Inferior parietal cortex (tissue), 1 donor: Measurements from ENCODE around the gene IRF8.

Experiments
- DNase-seq: peaks from one replicate; pipeline ENCODE4 v3.0.0-alpha.2; 2016; ENCODE audit errors: extremely low spot score

The IRF8 gene

DNA sequence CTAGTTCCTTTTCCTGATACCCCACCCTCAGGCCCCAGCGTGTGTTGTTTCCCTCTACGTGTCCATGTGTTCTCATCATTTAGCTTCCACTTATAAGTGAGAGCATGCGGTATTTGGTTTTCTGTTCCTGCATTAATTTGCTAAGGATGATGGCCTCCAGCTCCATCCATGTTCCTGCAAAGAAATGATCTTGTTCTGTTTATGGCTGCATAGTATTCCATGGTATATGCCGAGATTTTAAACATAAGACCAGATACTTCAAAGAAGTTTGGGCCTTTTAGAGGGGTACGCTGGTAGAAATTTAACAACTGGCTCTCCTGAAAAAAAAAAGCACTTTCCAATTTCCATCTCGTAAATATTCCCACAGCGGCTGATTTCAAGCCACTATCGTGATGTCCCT lies 59.8 kb downstream of the IRF8 start:
- no peak for DNase-seq

DNA sequence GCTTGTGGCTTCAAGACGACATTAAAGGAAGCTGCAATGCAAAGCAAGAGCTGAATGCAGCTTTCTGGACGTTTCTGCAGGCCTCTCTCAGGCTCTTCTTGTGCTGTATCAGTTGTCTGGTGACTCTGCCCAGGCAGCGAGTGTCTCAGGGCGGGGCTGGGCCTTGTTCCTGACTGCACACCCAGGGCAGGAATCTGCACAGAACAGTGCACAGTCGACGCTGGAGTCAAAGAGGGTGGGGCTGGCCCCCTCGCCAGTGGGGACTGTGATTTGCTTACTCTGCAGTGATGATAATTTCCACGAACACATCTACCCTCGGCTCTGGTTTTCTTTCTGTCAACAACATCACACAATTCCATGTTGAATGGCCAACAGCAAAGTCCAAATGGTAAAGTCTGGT lies 60.7 kb downstream of the IRF8 start:
- DNase-seq: no peak

DNA sequence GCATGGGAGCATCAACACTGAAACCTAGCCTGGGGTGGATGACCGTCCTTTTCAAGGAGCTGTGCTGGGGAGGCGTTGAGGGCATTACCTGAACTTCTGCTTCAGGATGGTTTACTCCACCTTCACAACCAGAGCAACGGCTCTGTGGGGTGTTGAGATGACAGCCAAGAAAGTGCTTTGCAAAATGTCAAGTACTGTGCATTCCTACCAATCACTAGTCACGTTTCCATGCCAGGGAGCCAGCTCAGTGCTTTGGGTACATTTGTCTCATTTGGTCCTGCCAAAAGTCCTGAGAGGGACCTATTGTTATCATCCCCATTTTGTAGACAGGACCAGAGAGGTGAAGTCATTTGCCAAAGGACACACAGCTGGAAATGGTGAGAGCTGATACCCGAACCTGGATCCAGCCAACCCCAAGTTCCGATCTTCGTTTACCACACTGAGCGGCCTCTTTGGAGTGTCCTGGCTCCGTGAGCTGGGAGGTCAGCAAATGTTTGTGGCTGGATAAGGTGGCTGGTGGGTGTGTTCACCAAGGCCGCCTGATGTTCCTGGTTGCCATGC lies 61.6 kb downstream of the IRF8 start:
- no peak for DNase-seq

DNA sequence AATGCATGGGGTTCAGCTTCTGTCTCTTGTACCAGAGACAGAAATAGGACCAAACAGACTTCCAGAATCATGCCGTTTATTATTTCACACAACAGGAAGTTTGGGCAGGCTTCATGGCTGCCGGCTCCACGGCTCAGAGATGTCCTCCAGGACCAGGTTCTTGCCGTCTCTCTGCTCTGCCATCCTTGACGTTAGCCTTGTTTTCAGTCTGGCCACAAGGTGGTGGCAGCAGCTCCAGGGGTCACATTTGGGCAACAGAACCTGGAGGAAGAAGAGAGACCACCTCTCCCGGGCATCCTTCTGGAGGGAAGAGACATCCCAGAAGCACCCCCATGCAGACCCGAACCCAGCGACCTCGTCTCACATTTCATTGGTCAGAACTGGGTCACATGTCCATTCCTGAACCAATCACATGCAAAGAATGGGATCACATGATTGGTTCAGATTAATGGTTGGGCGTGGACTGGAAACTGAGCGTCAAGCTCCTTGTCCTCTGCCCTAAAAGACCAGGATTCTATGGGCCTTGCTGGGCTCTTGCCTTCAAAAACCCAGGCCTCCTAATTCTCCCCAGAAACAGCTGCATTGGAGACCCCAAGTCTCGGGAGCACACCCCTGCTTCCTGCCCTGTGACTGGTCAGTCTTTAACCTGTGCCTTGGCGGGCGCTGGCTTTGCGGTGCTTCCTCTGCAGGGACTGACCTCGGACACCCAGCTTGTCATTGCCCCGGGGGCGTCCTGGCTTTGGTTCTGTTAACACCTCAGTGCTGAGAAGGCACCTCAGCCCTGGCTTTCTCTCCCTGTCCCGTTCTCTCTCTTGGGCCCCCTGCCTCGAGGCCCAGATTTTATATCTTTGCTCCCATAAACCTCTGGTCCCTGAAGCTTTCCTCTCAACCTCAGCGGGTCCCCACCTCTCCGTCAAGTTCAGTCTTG lies 63.3 kb downstream of the IRF8 start:
- no peak for DNase-seq

DNA sequence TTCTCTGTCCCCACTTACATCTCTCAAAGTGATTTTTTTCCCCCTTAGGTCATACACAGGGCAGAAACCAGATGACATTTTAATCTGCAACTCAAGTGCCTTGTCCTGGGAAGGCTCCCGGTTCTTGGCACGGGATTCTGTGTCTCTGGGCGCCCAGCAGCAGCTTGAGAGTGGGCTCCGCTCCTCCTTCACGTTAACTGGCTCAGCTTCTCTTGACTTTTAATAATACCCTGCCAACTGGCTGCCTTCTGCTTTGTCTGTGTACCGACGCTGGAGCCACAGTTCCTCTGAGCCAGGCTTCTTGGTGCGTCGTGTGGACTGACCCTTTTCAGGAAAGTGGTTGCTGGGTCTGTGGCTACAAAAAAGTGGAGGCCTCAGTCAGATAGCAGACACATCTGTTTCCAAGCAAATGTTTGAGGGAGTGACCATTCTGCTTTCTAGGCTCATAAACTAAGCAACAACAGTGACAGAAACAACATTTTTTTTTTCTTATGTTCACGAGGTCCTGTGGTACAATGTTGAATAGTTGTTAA lies 64.9 kb downstream of the IRF8 start:
- DNase-seq: no peak

DNA sequence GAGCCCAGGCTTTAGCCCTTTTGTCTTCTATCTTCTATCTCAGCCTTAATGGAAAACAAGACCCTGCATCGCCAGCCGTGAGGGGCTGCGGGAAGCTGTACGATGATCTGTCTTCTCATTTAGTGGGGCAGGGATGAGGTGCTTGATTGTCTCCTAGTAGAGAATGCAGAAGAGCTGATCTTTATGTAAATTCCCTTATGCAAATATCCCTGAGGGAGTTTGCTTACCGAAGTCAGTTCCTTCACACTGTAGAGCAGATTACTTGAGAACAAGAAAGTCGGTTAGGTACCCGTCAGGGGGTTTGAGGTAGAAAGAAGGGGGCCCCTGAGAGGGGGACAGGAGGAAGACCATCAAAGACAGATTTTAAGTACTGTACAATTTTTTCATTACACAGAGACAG lies 66.2 kb downstream of the IRF8 start:
- no peak for DNase-seq

DNA sequence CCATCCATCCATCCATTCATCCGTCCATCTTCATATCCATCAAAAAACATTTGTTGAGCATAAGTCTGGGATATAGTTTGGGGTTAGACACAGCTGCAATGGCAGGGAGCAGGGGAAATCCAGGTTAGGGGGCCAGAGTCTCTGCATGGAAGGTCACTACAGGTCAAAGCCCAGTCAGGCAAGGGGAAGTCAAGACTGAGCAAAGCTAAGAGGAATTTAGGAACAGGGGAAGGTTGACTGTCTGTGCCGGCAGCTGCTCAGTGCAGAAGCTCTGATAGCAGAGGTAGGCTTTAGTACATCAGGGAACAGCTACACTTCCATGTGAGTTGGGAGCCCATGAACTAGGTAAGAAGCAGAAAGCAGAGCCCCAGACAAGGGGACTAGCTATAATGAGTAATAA lies 68.1 kb downstream of the IRF8 start:
- DNase-seq: no peak

DNA sequence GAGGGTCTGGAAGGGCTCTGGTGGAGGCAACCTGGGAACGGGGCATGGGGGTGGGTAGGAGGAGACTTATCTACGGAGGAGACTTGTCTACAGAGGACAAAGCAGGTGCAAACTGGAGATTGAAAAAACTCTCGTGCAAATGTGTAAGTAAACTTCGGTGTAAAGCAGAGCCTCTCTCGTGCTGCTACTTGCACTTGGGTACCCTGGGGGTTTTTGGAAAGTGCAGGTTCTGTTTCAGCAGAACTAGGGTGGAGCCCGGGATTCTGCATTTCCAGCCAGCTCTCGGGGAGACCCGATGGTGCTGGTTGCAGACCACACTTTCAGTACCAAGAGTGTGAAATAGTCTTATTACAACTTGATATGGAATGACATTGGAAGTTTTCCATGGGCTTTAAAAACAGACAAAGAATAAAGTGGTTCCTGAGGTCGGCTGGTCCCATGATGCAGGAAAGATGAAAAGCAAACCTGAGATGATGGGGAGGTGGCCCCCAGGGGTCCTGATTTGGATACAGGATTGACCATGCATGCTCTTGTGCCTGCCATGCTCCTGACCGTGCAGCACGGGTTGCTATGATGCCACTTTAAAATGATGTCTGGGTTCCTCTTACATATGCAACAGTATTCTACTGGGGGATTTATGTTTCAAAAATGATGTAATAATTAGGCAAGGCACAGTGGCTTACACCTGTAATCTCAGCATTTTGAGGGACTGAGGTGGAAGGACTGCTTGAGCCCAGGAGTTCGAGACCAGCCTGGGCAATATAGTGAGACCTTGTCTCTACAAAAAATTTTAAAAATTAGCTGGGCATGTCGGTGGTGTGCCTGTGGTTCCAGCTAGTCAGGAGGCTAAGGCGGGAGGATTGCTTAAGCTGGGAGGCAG lies 69.3 kb downstream of the IRF8 start:
- no peak for DNase-seq

DNA sequence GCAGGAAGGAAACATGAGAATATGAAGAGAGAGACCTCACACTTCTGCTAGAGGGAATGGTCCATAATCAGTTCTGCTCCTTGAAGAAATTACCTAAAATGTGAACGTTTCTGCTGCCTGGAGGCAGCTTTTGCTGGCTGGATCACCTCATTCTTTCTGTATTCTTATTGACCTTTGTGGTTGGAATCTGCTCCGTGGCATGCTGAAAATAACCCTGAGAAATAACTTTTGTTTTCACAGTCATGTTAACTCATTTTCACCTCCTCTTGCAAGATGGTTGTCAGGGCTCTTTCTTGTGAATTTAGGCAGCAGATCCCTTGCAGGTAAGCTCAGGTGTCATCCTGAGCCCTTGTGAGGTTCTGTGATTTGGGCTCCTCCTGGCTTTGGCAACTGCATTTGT lies 70.2 kb downstream of the IRF8 start:
- DNase-seq: no peak

DNA sequence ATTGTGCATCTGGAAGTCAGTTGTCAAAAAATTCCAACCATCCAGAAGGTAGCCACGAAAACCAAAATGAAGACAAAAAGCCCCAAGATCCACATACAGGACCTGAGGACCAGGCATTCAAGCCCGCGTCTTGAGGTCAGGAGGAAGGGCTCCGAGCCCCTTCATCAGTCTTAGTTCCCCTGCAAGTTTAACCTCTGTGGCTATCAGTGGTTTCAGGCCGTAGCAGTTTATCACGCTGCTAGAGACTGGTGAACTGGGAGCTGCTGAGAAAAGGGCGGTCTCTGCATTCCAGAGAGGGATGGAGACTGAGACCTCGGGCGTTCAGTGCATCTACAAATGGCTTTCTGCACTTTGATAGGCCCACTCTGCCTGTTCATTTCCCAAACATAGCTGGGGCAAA lies 70.6 kb downstream of the IRF8 start:
- no peak for DNase-seq

DNA sequence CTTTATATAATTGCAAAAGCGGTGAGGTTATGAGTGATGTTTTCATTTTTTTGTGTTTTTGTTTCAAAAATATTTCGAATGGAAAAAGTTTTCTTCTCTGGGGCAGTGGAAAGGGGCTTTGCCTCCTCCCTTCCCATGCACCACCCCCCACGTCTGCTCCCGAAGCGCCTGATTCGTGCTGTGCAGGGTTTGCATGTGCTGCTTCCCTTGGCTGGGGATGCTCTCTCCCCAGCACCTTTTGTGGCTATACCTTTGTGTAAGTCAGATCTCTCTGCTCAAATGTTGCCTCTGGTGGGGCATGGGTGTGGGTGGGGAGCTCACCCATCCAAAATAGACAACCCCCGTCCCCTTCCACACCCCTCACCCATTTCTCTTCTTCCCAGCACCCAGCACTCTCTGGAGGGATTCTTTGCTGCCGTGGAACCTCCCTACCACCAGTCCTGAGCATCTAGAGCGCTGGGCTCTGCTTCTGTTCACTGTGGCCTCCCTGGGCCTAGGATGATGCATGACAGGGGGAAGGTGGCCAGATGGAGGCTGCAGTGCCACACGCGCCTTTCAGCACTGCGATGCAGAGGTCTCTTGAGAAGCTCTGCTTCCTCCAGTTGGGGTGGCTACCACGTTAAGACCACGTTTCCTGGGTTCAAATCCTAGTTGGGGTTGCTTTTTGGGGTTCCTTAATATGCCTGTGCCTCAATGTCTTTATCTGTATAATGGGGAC lies 71.2 kb downstream of the IRF8 start:
- DNase-seq: no peak

DNA sequence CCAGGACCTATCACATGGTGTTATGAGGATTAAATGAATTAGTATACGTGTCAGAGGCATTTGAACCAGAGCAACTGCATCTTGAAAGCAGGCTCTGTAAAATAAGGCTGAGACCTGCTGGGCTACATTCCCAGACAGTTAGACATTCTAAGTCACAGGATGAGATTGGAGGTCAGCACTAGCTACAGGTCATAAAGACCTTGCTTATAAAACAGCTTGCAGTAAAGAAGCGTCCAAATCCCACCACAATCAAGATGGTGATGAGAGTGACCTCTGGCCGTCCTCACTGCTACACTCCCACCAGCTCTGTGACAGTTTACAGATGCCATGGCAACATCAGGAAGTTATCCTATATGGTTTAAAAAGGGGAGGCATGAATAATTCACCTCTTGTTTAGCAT lies 71.8 kb downstream of the IRF8 start:
- no peak for DNase-seq
